SH-SY5Y (cell line): ENCODE data around the gene TIAM2.

Experiments
- GATA2 ChIP-seq: IDR thresholded peaks from 2 replicates; pipeline ENCODE4 v1.6.1; 2011; ENCODE audit warnings: mild to moderate bottlenecking, low read depth, low read length
- GATA3 ChIP-seq: IDR thresholded peaks from 2 replicates; pipeline ENCODE4 v1.6.1; 2011; ENCODE audit warnings: low read depth, mild to moderate bottlenecking, low read length, moderate library complexity

Gene TIAM2

DNA sequence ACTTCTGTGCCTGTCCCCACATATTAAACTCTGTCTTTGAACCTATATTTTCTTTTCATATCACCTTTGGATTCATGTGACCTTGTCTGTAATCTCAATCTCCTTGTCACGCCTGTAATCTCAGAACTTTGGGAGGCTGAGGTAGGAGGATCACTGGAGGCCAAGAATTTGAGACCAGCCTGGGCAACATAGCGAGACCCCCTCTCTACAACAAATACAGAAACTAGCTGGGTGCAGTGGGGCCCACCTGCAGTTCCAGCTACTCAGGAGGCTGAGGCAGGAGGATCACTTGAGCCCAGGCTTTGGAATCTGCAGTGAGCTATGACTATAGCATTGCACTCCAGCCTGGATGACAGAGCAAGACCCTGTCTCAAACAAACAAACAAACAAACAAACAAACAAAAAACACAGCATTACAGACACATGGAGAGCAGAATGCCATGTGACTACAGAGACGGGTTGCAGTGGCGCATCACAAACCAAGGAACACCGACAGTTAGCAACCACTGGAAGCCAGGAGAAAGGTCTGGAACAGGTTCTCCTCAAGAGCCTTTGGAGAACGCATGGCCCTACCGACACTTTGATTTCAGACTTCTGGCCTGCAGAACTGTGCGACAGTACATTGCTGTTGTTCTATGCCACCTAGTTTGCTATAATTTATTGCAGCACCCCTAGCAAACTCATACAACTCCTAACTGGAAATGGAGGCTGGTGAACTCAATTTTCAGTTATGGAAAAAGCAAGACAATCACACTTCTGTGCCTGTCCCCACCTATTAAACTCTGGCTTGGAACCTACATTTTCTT, 14.6 kb upstream of the TIAM2 start:
- TF ChIP-seq GATA3, result no peak
- TF ChIP-seq GATA2, result no peak

DNA sequence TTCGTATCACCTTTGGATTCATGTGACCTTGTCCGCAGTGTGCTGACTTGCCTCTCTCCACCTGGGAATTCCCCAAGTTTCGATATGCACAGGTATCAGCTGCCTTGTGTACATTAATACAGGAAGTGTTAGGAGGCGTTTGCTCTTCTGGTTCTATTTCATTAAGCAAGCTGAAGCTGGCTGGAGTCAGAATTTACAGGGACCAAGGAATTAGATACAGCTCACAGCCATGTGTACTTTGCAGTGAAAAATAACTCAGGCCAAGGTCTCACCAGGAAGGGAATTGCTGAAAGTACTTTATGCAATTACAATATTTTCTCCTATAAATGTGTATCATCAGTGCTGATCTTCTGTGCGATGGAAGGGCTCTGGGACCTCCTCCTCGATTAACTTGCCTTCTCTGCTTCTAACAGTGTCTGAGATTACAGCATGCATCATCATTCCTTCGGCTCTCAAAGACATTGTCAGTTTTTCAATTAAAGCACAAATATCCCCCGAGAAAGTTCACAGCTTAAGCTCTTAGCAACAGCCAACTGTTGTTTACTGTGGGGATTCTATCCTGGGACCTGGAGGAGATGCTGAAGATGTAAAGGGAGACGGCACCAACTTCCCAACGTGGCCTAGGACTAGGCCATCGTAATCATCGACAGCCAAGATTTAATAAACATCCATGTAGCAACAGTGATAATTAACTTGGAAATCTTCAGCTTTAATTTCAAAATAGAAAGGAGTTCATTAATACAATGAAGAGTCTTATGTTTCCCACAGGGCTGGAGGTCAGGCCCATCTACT, 13.8 kb upstream of the TIAM2 start:
- no peak for TF ChIP-seq GATA3
- TF ChIP-seq GATA2, result no peak

DNA sequence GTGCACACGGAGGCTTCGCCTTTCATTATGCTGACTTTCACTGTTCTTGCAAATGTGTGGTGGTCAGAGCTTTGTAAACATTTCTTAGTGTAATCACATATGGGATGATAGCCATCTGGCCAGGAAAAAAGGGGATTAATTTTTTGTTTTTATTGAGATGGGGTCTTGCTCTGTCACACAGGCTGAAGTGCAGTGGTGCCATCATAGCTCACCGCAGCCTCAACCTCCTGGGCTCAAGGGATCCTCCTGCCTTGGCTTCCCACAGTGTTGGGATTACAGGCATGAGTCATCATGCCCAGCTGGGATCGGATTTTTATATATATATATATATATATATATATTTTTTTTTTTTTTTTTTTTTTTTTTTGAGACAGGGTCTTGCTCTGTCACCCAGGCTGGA, 11.0 kb upstream of the TIAM2 start:
- TF ChIP-seq GATA3, result no peak
- no peak for TF ChIP-seq GATA2

DNA sequence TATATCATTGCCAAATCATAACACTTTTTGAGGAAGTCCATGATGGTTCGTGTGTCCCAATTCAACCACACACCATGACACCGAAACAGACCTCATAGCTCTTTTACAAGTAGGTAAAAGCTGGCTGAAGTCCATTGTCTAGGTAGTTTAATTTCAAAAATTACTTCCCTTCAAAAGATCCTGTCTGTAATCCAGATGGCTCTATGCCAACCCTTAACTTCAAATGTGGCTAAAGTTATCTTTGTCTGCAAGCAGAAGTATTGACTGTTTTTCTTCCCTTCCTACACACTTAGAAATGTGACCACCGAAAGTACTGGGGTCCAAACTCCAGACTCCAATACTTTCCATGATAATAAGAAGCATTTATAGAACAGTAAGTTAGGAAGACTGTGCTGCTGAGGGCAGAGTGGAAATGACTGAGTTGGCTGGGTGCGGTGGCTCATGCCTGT, 8.3 kb upstream of the TIAM2 start:
- no peak for TF ChIP-seq GATA3
- TF ChIP-seq GATA2, result no peak

GRCh38 chr6:154989448-154989847, 5.7 kb upstream of the TIAM2 start:
- no peak for TF ChIP-seq GATA3
- no peak for TF ChIP-seq GATA2

GRCh38 chr6:154991207-154991606, 3.9 kb upstream of the TIAM2 start:
- TF ChIP-seq GATA2 (no peak), GATA3 (no peak)

DNA sequence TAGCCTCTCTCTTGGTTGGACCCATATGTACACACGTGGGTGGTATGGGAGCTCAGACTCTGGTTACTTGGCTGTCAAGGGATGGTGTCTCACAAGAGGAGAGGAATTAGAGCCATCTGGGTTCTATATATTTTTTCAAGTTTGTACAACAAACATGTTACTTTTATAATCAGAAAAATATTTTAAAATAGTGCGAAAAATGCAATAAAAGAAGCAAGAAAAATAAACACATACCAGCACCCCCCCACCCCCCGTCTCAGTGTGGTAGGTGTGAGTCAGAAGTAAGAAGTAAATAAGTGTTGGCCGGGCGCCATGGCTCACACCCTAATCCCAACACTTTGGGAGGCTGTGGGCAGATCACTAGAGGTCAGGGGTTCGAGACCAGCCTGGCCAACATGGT, 2.1 kb upstream of the TIAM2 start:
- TF ChIP-seq GATA3 (no peak), GATA2 (no peak)

DNA sequence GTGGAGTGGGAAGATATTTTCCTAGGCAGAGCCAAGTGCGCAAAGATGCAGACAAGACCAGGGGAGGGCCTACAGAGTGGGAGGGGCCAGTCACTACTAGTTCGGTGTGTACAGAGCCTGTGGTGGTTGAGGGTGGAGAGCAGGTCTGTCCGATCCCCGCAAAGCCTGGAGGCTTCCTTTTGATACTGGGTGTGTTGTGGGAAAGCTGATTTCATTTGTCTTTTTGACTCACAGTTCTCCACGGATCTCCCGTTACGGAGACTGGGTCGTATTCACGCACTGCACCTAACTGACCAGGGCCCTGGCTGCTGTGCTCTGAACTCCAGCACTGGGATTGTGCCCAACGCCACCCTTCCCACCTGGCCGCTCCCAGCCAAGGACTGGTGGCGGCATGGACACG, 1.4 kb upstream of the TIAM2 start:
- TF ChIP-seq GATA3 (no peak), GATA2 (no peak)

- TF ChIP-seq GATA2, result no peak
- no peak for TF ChIP-seq GATA3
These were observed 270 bp upstream of the TIAM2 start for GRCh38 chr6:154994836-154995253.

DNA sequence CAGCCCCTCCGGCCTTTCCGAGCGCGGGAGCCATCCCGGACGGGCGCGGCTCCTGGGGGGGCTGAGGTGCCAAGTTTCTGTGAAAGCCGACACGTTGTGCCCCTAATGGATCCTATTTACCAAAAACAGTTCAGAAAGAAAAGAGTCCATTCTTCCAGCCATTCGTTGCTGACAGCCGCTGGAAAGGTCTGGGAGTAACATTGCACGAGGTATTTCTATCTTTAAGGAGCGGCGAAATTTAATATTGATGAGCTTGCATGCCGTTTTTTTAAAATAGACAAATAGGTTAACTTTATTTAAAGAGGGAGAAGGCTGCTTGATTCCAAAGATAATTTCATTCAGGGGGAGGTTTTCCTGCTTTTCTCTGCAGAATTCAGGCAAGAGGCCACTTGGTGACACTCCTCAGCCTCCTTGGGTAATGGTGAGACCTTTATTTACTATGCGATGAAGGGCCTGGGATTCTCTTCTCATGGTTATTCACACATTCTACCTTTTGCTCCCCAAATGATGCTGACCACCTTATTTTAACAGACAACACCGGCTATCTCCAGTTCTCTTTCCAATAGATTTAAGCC, 988 bp downstream of the TIAM2 start:
- TF ChIP-seq GATA3, result no peak
- TF ChIP-seq GATA2, result no peak

DNA sequence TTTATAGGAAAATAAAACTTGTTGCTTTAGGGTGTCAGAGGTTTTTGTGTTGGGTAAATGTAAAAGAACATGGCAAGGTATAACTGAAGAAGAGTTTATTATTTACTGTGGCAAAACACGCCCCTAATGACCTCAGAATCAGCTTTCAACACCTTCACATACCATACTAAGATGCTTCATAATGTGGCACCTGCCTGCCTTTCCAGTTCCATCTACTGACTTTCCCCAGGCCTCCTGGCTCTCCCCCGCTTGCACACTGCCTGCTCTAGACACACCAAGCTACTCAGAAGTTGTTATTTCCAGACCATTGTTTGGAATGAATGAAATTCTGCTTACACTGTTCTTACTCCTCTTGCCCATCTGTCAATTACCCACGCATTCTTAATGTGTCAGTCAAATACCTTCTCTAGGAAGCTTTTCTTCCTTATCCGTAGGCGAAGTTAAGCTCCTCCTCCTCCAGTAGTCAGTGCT, 1.8 kb downstream of the TIAM2 start:
- TF ChIP-seq GATA2, result no peak

DNA sequence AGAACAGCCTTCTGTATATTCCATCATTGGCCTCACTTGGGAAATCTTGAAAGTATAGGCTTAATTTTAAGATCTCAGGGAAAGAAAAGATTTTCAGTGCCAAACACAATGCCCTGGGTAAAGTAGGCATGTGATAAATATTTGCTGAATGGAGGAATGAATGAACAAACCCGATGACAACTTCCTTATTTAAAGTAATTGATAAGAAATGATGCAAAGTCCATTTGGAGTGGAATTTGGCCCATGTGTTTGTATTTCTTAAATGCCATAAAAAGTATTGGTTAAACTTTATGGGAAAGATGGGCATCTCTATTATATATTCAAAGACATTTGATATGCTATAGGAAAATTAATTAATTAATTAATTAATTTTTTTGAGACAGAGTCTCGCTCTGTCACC, 3.7 kb downstream of the TIAM2 start:
- TF ChIP-seq GATA3 (no peak), GATA2 (no peak)

- TF ChIP-seq GATA2, result no peak
- no peak for TF ChIP-seq GATA3
These were observed 6.4 kb downstream of the TIAM2 start for GRCh38 chr6:155001482-155001881.

GRCh38 chr6:155001934-155002333, 6.8 kb downstream of the TIAM2 start:
- TF ChIP-seq GATA2, result no peak
- TF ChIP-seq GATA3, result no peak
